SK-N-SH treated with all-trans-retinoic acid at 6 μM for 48 hours (cell line): ENCODE results near the gene SYNDIG1.

Experiments
- ATAC-seq: fragments of 200-7000 bp; cut with Tn5 transposase; 3 replicates; pipeline ENCODE4 v1.9.1; 2020; ENCODE audit warnings: mild to moderate bottlenecking, moderate library complexity
- ARNTL ChIP-seq: fragments of 450-650 bp; formaldehyde crosslinking; IDR thresholded peaks from 2 replicates; pipeline ENCODE4 v1.5.0; 2020; ENCODE audit warnings: low read depth, mild to moderate bottlenecking, moderate library complexity, borderline replicate concordance
- BACH2 ChIP-seq: fragments of 250-450 bp; sonication (Bioruptor Pico); IDR thresholded peaks from 2 replicates; pipeline ENCODE4 v1.9.0; 2021; ENCODE audit warnings: mild to moderate bottlenecking, borderline replicate concordance
- CSDC2 ChIP-seq: fragments of 250-450 bp; sonication (Bioruptor Pico); IDR thresholded peaks from 2 replicates; pipeline ENCODE4 v1.5.0; 2020; ENCODE audit warnings: mild to moderate bottlenecking, moderate library complexity
- ESRRG ChIP-seq: fragments of 250-450 bp; sonication (Bioruptor Pico); IDR thresholded peaks from 2 replicates; pipeline ENCODE4 v1.6.1; 2021; ENCODE audit warnings: mild to moderate bottlenecking
- GLIS3 ChIP-seq: fragments of 250-450 bp; sonication (Bioruptor Pico); IDR thresholded peaks from 2 replicates; pipeline ENCODE4 v1.5.0; 2020; ENCODE audit warnings: mild to moderate bottlenecking, moderate library complexity
- ISL1 ChIP-seq: fragments of 250-450 bp; sonication (Bioruptor Pico); IDR thresholded peaks from 2 replicates; pipeline ENCODE4 v2.1.2; 2022; ENCODE audit warnings: mild to moderate bottlenecking, moderate library complexity
- OSR1 ChIP-seq: fragments of 250-450 bp; sonication (Bioruptor Pico); IDR thresholded peaks from 2 replicates; pipeline ENCODE4 v1.8.0; 2022; ENCODE audit warnings: moderate library complexity, mild to moderate bottlenecking, inconsistent platforms
- PPARA ChIP-seq: fragments of 250-450 bp; sonication (Bioruptor Pico); IDR thresholded peaks from 2 replicates; pipeline ENCODE4 v1.5.0; 2020; ENCODE audit warnings: mild to moderate bottlenecking, borderline replicate concordance
- RARB ChIP-seq: fragments of 250-450 bp; sonication (Bioruptor Pico); IDR thresholded peaks from 2 replicates; pipeline ENCODE4 v1.8.0; 2021; ENCODE audit warnings: mild to moderate bottlenecking, moderate library complexity
- SNAI2 ChIP-seq: fragments of 250-450 bp; sonication (Bioruptor Pico); IDR thresholded peaks from 2 replicates; pipeline ENCODE4 v1.5.0; 2020; ENCODE audit warnings: mild to moderate bottlenecking, moderate library complexity
- TCF4 ChIP-seq: fragments of 250-450 bp; sonication (Bioruptor Pico); IDR thresholded peaks from 2 replicates; pipeline ENCODE4 v1.8.0; 2021; ENCODE audit warnings: mild to moderate bottlenecking, moderate library complexity, borderline replicate concordance
- TOX ChIP-seq: fragments of 250-450 bp; sonication (Bioruptor Pico); IDR thresholded peaks from 2 replicates; pipeline ENCODE4 v1.8.0; 2021; ENCODE audit warnings: mild to moderate bottlenecking, moderate library complexity, borderline replicate concordance
- ZC3H10 ChIP-seq: fragments of 250-450 bp; sonication (Bioruptor Pico); IDR thresholded peaks from 2 replicates; pipeline ENCODE4 v1.5.1; 2021; ENCODE audit warnings: mild to moderate bottlenecking, moderate library complexity
- ZFP3 ChIP-seq: fragments of 250-450 bp; sonication (Bioruptor Pico); IDR thresholded peaks from 2 replicates; pipeline ENCODE4 v1.5.0; 2020; ENCODE audit warnings: mild to moderate bottlenecking, moderate library complexity
- ZFP30 ChIP-seq: fragments of 450-650 bp; formaldehyde crosslinking; IDR thresholded peaks from 2 replicates; pipeline ENCODE4 v1.5.0; 2022; ENCODE audit warnings: mild to moderate bottlenecking, moderate library complexity
- ZNF565 ChIP-seq: fragments of 450-650 bp; formaldehyde crosslinking; conservative IDR thresholded peaks from 2 replicates; pipeline ENCODE4 v1.5.0; 2020; ENCODE audit warnings: low read depth, mild to moderate bottlenecking, moderate library complexity
- ZNF70 ChIP-seq: fragments of 450-650 bp; formaldehyde crosslinking; IDR thresholded peaks from 2 replicates; pipeline ENCODE4 v1.5.0; 2020; ENCODE audit warnings: mild to moderate bottlenecking, moderate library complexity
- ZNF8 ChIP-seq: fragments of 450-650 bp; formaldehyde crosslinking; IDR thresholded peaks from 2 replicates; pipeline ENCODE4 v1.5.0; 2020; ENCODE audit warnings: mild to moderate bottlenecking, moderate library complexity
- TF ChIP-seq, protein P1 (sequence below): fragments of 250-450 bp; sonication (Bioruptor Pico); IDR thresholded peaks from 2 replicates; pipeline ENCODE4 v1.8.0; 2021; ENCODE audit warnings: low read depth, mild to moderate bottlenecking, moderate library complexity, borderline replicate concordance
- TF ChIP-seq, protein P2 (sequence below): fragments of 250-450 bp; sonication (Bioruptor Pico); IDR thresholded peaks from 2 replicates; pipeline ENCODE4 v1.8.0; 2020; ENCODE audit warnings: mild to moderate bottlenecking, moderate library complexity, borderline replicate concordance
- TF ChIP-seq, protein P3 (sequence below): fragments of 250-450 bp; sonication (Bioruptor Pico); IDR thresholded peaks from 2 replicates; pipeline ENCODE4 v1.5.1; 2020; ENCODE audit warnings: low read depth, mild to moderate bottlenecking, moderate library complexity
- TF ChIP-seq, protein P4 (sequence below): fragments of 250-450 bp; sonication (Bioruptor Pico); IDR thresholded peaks from 2 replicates; pipeline ENCODE4 v1.5.1; 2021; ENCODE audit warnings: mild to moderate bottlenecking, moderate library complexity
- TF ChIP-seq, protein P5 (sequence below): fragments of 250-450 bp; sonication (Bioruptor Pico); IDR thresholded peaks from 2 replicates; pipeline ENCODE4 v1.5.0; 2020; ENCODE audit warnings: mild to moderate bottlenecking, moderate library complexity

Gene SYNDIG1

DNA sequence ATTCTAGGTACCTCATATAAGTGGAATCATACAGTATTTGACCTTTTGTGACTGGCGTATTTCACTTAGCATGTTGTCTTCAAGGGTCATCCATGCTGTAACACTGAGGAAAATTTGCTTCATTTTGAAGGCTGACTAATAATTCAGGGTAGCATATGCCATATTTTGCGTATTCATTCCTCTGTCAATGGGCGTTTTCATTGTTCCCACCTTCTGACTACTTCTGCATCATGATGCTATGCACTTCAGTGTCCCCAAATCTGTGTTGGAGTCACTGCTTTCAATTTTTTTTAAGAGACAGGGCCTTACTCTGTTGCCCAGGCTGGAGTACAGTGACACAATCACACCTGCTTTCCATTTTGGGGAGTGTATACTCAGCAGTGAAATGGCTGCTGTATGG is 51.6 kb downstream of the SYNDIG1 start:
- no peak for ATAC-seq
- TF ChIP-seq GLIS3 (CRISPR knock-in tag) = no peak
- no peak for TF ChIP-seq SNAI2
- TF ChIP-seq TOX (CRISPR knock-in tag) = no peak
- TF ChIP-seq, protein P1, sequence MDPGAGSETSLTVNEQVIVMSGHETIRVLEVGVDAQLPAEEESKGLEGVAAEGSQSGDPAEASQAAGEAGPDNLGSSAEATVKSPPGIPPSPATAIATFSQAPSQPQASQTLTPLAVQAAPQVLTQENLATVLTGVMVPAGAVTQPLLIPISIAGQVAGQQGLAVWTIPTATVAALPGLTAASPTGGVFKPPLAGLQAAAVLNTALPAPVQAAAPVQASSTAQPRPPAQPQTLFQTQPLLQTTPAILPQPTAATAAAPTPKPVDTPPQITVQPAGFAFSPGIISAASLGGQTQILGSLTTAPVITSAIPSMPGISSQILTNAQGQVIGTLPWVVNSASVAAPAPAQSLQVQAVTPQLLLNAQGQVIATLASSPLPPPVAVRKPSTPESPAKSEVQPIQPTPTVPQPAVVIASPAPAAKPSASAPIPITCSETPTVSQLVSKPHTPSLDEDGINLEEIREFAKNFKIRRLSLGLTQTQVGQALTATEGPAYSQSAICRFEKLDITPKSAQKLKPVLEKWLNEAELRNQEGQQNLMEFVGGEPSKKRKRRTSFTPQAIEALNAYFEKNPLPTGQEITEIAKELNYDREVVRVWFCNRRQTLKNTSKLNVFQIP = no peak
- no peak for TF ChIP-seq ISL1 (CRISPR knock-in tag)
- TF ChIP-seq CSDC2 (CRISPR knock-in tag) = no peak
- TF ChIP-seq ZFP3 = no peak
- TF ChIP-seq, protein P2, sequence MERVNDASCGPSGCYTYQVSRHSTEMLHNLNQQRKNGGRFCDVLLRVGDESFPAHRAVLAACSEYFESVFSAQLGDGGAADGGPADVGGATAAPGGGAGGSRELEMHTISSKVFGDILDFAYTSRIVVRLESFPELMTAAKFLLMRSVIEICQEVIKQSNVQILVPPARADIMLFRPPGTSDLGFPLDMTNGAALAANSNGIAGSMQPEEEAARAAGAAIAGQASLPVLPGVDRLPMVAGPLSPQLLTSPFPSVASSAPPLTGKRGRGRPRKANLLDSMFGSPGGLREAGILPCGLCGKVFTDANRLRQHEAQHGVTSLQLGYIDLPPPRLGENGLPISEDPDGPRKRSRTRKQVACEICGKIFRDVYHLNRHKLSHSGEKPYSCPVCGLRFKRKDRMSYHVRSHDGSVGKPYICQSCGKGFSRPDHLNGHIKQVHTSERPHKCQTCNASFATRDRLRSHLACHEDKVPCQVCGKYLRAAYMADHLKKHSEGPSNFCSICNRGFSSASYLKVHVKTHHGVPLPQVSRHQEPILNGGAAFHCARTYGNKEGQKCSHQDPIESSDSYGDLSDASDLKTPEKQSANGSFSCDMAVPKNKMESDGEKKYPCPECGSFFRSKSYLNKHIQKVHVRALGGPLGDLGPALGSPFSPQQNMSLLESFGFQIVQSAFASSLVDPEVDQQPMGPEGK (CRISPR knock-in tag) = no peak
- TF ChIP-seq, protein P3, sequence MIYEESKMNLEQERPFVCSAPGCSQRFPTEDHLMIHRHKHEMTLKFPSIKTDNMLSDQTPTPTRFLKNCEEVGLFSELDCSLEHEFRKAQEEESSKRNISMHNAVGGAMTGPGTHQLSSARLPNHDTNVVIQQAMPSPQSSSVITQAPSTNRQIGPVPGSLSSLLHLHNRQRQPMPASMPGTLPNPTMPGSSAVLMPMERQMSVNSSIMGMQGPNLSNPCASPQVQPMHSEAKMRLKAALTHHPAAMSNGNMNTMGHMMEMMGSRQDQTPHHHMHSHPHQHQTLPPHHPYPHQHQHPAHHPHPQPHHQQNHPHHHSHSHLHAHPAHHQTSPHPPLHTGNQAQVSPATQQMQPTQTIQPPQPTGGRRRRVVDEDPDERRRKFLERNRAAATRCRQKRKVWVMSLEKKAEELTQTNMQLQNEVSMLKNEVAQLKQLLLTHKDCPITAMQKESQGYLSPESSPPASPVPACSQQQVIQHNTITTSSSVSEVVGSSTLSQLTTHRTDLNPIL (CRISPR knock-in tag) = no peak
- no peak for TF ChIP-seq ZFP30
- no peak for TF ChIP-seq ZC3H10 (CRISPR knock-in tag)
- no peak for TF ChIP-seq PPARA (CRISPR knock-in tag)
- no peak for TF ChIP-seq ZNF565 (CRISPR knock-in tag)
- TF ChIP-seq ESRRG (CRISPR knock-in tag) = no peak
- TF ChIP-seq RARB (CRISPR knock-in tag) = no peak
- TF ChIP-seq TCF4 (CRISPR knock-in tag) = no peak
- no peak for TF ChIP-seq BACH2
- TF ChIP-seq ZNF8 (CRISPR knock-in tag) = no peak

DNA sequence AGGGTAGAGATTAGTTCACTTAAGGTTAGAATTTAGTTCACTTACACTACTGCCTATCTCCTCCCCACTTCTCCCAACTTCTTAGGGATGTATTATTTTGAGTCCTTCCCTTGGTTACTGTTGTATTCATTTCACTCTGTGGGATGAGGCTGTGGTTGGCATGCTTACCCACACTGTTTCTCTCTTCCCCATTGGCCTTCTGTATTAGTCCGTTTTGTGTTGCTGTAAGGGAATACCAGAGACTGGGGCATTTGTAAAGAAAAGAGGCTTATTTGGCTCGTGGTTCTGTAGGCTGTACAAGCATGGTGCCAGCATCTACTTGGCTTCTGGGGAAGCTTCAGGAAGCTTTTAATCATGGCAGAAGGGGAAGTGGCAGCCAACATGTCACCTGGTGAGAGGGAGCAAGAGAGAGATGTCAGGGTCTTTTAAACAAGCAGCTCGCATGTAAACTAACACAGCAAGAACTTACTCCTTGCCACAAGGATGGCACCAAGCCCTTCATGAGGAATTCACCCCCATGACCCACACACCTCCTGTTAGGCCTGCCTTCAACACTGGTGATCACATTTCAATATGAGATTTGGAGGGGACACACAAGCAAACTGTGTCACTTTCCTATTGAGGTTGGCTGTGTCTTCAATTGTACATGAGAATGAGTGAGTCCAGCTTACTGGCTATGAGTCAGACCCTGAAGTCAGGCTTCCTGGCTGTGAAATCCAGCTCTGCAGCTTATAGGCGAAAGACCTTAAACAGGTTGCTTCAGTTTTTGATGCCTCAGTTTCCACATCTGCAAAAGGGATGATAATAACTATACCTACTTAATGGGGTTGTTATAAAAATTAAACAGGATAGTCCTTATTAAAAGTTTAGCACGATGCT is 53.3 kb downstream of the SYNDIG1 start:
- no peak for ATAC-seq
- no peak for TF ChIP-seq ESRRG (CRISPR knock-in tag)
- TF ChIP-seq ZNF565 (CRISPR knock-in tag) = no peak
- TF ChIP-seq, protein P2 (CRISPR knock-in tag) = no peak
- TF ChIP-seq, protein P4, sequence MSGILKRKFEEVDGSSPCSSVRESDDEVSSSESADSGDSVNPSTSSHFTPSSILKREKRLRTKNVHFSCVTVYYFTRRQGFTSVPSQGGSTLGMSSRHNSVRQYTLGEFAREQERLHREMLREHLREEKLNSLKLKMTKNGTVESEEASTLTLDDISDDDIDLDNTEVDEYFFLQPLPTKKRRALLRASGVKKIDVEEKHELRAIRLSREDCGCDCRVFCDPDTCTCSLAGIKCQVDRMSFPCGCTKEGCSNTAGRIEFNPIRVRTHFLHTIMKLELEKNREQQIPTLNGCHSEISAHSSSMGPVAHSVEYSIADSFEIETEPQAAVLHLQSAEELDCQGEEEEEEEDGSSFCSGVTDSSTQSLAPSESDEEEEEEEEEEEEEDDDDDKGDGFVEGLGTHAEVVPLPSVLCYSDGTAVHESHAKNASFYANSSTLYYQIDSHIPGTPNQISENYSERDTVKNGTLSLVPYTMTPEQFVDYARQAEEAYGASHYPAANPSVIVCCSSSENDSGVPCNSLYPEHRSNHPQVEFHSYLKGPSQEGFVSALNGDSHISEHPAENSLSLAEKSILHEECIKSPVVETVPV (CRISPR knock-in tag) = no peak
- no peak for TF ChIP-seq ZNF70 (CRISPR knock-in tag)
- TF ChIP-seq GLIS3 (CRISPR knock-in tag) = no peak
- no peak for TF ChIP-seq ARNTL (CRISPR knock-in tag)
- TF ChIP-seq, protein P5, sequence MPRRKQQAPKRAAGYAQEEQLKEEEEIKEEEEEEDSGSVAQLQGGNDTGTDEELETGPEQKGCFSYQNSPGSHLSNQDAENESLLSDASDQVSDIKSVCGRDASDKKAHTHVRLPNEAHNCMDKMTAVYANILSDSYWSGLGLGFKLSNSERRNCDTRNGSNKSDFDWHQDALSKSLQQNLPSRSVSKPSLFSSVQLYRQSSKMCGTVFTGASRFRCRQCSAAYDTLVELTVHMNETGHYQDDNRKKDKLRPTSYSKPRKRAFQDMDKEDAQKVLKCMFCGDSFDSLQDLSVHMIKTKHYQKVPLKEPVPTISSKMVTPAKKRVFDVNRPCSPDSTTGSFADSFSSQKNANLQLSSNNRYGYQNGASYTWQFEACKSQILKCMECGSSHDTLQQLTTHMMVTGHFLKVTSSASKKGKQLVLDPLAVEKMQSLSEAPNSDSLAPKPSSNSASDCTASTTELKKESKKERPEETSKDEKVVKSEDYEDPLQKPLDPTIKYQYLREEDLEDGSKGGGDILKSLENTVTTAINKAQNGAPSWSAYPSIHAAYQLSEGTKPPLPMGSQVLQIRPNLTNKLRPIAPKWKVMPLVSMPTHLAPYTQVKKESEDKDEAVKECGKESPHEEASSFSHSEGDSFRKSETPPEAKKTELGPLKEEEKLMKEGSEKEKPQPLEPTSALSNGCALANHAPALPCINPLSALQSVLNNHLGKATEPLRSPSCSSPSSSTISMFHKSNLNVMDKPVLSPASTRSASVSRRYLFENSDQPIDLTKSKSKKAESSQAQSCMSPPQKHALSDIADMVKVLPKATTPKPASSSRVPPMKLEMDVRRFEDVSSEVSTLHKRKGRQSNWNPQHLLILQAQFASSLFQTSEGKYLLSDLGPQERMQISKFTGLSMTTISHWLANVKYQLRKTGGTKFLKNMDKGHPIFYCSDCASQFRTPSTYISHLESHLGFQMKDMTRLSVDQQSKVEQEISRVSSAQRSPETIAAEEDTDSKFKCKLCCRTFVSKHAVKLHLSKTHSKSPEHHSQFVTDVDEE (CRISPR knock-in tag) = no peak
- TF ChIP-seq ZFP3 = no peak
- TF ChIP-seq, protein P1 = no peak
- TF ChIP-seq CSDC2 (CRISPR knock-in tag) = no peak
- TF ChIP-seq, protein P3 (CRISPR knock-in tag) = no peak
- no peak for TF ChIP-seq ZC3H10 (CRISPR knock-in tag)
- TF ChIP-seq SNAI2 = no peak
- no peak for TF ChIP-seq OSR1 (CRISPR knock-in tag)
- TF ChIP-seq RARB (CRISPR knock-in tag) = no peak
- no peak for TF ChIP-seq TCF4 (CRISPR knock-in tag)
- TF ChIP-seq ZNF8 (CRISPR knock-in tag) = no peak
- TF ChIP-seq BACH2 = no peak
- TF ChIP-seq, all 23 proteins: peak for 0
